PFSK-1 (cell line): ENCODE data around the gene FAM131B.

Source experiments
- FOXP2 ChIP-seq: optimal IDR thresholded peaks from 2 replicates; pipeline ENCODE3; 2011; ENCODE audit warnings: borderline replicate concordance, control low read depth, inconsistent platforms; ENCODE audit not compliant: insufficient read depth; ENCODE audit errors: extremely low read length, extremely low read depth
- POLR2AphosphoS5 ChIP-seq: IDR thresholded peaks from 2 replicates; pipeline ENCODE4 v1.6.1; 2012; ENCODE audit warnings: low read depth, mild to moderate bottlenecking, control low read depth, low read length, moderate library complexity
- SIN3A ChIP-seq: IDR thresholded peaks from 2 replicates; pipeline ENCODE4 v1.6.1; 2012; ENCODE audit warnings: mild to moderate bottlenecking, low read length, moderate library complexity, borderline replicate concordance; ENCODE audit not compliant: insufficient read depth
- TAF1 ChIP-seq: IDR thresholded peaks from 2 replicates; pipeline ENCODE4 v1.6.1; 2012; ENCODE audit warnings: low read length, control low read depth, borderline replicate concordance; ENCODE audit not compliant: insufficient read depth
- TF ChIP-seq, protein P1 (sequence below), 2 experiments: IDR thresholded peaks; 2 replicates each; pipeline versions ENCODE4 v1.6.1 to v1.8.0; 2011 to 2012; ENCODE audit warnings: low read depth in 2 of 2, low read length in 2 of 2, control low read depth in 1 of 2, inconsistent platforms in 1 of 2, mild to moderate bottlenecking in 1 of 2, moderate library complexity in 1 of 2; ENCODE audit not compliant: insufficient read depth in 1 of 2

FAM131B gene

DNA sequence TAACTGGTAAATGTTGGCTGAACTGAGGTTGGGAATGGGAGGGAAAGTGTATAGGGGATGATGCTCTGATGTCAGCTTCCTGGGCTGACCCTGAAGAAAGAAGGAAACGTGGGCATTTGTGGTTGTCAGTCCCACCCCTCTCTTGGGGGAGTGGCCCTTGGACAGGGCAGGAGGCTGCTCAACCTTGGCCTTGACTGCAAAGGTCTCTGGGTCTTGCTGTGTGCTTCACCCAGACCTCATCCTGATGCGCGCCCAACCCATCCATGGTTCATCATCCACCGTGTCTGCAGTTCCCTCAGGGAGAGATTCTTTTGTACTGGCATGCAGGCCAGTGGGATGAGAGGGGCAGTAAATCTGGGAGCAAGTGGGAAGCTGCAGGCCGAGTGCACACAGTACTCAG, 13.9 kb upstream of the FAM131B start:
- TF ChIP-seq FOXP2 (no peak), POLR2AphosphoS5 (no peak), TAF1 (no peak), SIN3A (no peak)
- TF ChIP-seq, protein P1, sequence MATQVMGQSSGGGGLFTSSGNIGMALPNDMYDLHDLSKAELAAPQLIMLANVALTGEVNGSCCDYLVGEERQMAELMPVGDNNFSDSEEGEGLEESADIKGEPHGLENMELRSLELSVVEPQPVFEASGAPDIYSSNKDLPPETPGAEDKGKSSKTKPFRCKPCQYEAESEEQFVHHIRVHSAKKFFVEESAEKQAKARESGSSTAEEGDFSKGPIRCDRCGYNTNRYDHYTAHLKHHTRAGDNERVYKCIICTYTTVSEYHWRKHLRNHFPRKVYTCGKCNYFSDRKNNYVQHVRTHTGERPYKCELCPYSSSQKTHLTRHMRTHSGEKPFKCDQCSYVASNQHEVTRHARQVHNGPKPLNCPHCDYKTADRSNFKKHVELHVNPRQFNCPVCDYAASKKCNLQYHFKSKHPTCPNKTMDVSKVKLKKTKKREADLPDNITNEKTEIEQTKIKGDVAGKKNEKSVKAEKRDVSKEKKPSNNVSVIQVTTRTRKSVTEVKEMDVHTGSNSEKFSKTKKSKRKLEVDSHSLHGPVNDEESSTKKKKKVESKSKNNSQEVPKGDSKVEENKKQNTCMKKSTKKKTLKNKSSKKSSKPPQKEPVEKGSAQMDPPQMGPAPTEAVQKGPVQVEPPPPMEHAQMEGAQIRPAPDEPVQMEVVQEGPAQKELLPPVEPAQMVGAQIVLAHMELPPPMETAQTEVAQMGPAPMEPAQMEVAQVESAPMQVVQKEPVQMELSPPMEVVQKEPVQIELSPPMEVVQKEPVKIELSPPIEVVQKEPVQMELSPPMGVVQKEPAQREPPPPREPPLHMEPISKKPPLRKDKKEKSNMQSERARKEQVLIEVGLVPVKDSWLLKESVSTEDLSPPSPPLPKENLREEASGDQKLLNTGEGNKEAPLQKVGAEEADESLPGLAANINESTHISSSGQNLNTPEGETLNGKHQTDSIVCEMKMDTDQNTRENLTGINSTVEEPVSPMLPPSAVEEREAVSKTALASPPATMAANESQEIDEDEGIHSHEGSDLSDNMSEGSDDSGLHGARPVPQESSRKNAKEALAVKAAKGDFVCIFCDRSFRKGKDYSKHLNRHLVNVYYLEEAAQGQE (IDR thresholded peaks at IDR 0.05; ENCODE audit: insufficient read depth in 1 of 2, low read depth in 2 of 2, low read length in 2 of 2): no peak

DNA sequence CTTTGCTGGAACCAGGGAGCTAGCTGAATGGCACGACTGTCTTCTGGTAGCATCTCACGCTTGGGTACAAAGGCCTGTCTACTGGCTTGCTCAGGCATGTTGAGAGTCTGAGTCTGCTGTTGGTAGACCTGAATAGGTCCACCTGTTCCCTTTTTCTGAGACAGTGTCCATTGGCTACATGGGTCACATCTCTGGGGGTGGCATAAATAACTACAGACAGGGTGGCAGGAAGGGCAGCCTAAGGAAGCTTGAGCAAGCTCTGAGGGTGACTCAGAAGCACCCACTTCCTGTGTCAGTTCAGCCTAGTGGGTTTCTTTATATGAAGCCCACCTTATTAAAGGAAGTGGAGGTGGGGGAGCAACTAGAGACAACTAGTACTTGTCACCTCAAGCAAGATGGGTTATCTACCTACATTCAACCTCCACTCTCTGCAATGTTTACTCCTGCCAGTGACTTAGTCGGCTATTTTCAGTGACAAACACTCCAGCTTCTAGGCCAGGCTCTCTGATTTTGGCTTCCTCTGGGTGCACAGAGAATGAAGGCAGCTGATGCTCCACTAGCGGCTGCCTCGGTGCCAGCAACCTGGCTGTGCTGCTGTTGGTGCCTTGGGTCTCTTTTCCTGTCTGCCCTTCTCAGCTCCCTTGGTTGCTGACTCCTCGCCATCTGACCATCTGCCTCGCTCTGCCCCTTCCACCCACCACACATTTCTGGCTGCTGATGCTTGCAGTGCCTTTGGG, 13.0 kb upstream of the FAM131B start:
- TF ChIP-seq, protein P1 (IDR thresholded peaks at IDR 0.05; ENCODE audit: insufficient read depth in 1 of 2, low read depth in 2 of 2, low read length in 2 of 2): no peak
- no peak for TF ChIP-seq SIN3A
- no peak for TF ChIP-seq TAF1
- TF ChIP-seq POLR2AphosphoS5: no peak
- no peak for TF ChIP-seq FOXP2

DNA sequence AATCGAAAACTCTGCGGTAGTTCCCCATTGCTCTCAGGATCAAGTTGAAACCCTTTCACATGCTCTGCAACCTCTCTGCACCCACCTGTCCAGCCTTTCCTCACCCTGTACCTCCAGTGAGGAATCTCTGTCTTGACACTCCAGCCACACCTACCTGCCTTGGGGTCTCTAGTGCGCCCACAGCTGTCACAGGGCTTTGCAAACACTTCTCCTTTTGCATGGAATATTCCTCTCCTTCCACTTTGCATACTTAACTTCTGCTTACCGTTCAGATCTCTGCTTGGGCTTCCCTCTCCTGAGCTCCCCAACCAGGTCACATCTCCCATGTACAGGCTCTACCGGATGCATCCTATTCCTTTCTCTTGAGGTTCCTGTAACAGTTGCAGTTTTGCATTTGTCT, 12.0 kb upstream of the FAM131B start:
- TF ChIP-seq POLR2AphosphoS5: no peak
- TF ChIP-seq, protein P1 (IDR thresholded peaks at IDR 0.05; ENCODE audit: insufficient read depth in 1 of 2, low read depth in 2 of 2, low read length in 2 of 2): no peak
- TF ChIP-seq TAF1: no peak
- TF ChIP-seq SIN3A: no peak
- no peak for TF ChIP-seq FOXP2

DNA sequence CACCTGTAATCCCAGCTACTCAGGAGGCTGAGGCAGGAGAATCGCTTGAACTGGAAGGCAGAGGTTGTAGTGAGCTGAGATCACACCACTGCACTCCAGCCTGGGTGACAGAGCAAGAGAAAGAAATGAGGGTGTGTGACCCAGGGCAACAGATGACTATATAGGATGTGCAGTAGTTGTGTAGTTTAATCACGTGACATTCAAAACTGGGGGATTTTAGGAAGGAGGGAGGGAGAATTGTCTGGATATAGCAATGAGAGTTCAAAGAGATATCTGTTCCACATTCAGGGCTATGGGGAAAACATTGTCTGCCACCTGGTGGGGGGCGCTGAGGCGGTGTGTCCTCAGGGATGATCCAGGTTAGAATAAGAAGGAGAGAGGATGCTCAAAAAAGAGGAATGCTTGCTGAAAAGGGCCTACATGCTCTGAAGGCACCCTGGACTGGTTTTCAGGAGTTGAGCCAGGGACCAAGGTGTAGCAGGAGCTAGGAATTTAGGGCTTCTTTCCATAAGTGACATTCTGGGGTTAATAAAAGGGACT, 10.8 kb upstream of the FAM131B start:
- TF ChIP-seq FOXP2: no peak
- TF ChIP-seq SIN3A: no peak
- TF ChIP-seq, protein P1 (IDR thresholded peaks at IDR 0.05; ENCODE audit: insufficient read depth in 1 of 2, low read depth in 2 of 2, low read length in 2 of 2): no peak
- TF ChIP-seq POLR2AphosphoS5: no peak
- no peak for TF ChIP-seq TAF1
